Aorta (tissue), 5 donors: ENCODE measurements around the gene OMP. TPM values are rescaled to one million over a fixed set of nuclear protein-coding genes. Genes with fewer than 3 reads are reported as not detected.
A peak's percentile ranks its signal among the peaks of the same experiment; 100 is the strongest.

Source experiments
- ATAC-seq: fragments of 200-7000 bp; cut with Tn5 transposase; one replicate; pipeline ENCODE4 v1.9.1; 2022; ENCODE audit warnings: moderate library complexity; ENCODE audit not compliant: low FRiP score
- DNase-seq, 2 donors: peaks; one replicate each; pipeline ENCODE4 v3.0.0-alpha.2; 2020
- H3K27ac ChIP-seq, 2 donors: one replicate each; pipeline ENCODE4 v1.5.1; 2013; ENCODE audit warnings: low read length in 2 of 2, mild to moderate bottlenecking in 2 of 2, moderate library complexity in 2 of 2, control low read depth in 1 of 2, inconsistent platforms in 1 of 2, low read depth in 1 of 2
- H3K27me3 ChIP-seq, 2 donors: one replicate each; pipeline ENCODE4 v1.6.1; 2013; ENCODE audit warnings: control low read depth in 1 of 2, low read length in 1 of 2, mild to moderate bottlenecking in 1 of 2, moderate library complexity in 1 of 2; ENCODE audit not compliant: insufficient read depth in 2 of 2, control insufficient read depth in 1 of 2
- H3K36me3 ChIP-seq, 2 donors: one replicate each; pipeline ENCODE4 v1.6.1; 2013; ENCODE audit warnings: control low read depth in 1 of 2, low read length in 1 of 2, mild to moderate bottlenecking in 1 of 2; ENCODE audit not compliant: insufficient read depth in 2 of 2, control insufficient read depth in 1 of 2
- H3K4me1 ChIP-seq, 2 donors: one replicate each; pipeline ENCODE4 v1.6.1; 2013; ENCODE audit warnings: low read length in 2 of 2, control low read depth in 1 of 2, mild to moderate bottlenecking in 1 of 2, moderate library complexity in 1 of 2; ENCODE audit not compliant: insufficient read depth in 2 of 2, control insufficient read depth in 1 of 2
- H3K4me3 ChIP-seq, 2 donors: one replicate each; pipeline ENCODE4 v1.5.1; 2013; ENCODE audit warnings: low read length in 2 of 2, control low read depth in 1 of 2, mild to moderate bottlenecking in 1 of 2
- H3K9me3 ChIP-seq: one replicate; pipeline ENCODE4 v1.6.1; 2013; ENCODE audit warnings: mild to moderate bottlenecking, low read length; ENCODE audit not compliant: control insufficient read depth
- WGBS, 2 donors: extraction: QIAGEN DNeasy Blood & Tissue Kit; methylation state at CpG; one replicate each; pipeline ENCODE4 v1.1.7; 2013; 5-methylcytosine and 5-hydroxymethylcytosine counted together
- intact Hi-C, 2 donors: fragments of 100-400 bp; cut with DNase I; formaldehyde crosslinking; loops; one replicate each; pipeline versions ENCODE4 v1.14.2 to v1.15.0; 2022
- polyA plus RNA-seq, 2 donors: library from polyadenylated mRNA; stranded (reverse); fragments of 200-250 nt; gene quantifications; one replicate each; pipeline ENCODE4 v1.2.3, GENCODE V29; 2013
- total RNA-seq, 2 donors: library from RNA; stranded (reverse); fragmentation: NEBNext Ultra II Directional; extraction: Animal tissue kit (Norgen Biotek cat#: 25700); gene quantifications; one replicate each; pipeline ENCODE4 v1.2.1, GENCODE V29; 2021
- donor health status: healthy with polysubstance abuse.
- donor health status: Bipolar disorder and iron deficiency.
- donor health status: DM: no; HTN: no; CAD: no.
- donor health status: DM: no; HTN: no; CAD: no.
- donor health status: DM: yes; HTN: yes; CAD: no.

OMP gene
- total and polyA plus RNA-seq, 4 donors = 2.1 TPM; not detected in 3

DNA sequence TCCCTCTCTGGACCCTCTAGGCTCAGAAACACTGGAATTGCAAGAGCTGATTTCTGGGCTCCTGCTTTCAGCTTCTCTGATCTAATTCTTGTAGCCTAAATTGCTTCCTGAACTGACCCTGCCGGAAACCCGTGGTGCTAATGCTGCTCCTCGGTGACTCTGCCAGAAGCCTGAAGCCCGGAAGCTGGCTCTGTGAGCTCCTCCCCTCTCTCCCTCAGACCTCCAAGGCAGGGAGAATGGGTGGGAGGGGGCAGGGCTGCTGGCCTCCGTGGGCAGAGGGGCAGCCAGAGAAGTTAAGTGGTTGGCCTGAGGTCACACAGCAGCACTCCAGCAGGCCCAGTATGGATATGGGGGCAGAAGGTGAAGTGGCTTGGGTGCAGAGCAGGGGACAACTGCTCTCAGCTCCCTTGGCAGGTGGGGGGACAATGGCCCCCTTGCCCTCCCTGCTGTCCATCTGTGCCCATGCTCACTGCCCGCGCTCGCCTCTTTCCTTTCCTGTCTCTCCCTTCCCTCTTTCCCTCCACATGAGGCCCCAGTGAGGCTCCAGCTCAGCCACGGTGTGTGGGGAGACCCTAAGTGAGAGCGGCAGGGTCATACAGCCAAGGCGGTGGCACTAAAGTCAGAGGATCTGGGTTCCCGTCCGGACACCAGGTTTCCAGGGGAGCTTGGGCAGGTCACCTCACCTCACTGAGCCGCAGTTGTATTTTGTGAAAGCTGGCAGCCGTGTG lies 19.6 kb upstream of the OMP start:
- H3K36me3 ChIP-seq = no peaks in the 10 kb centered on the region
- no peak overlapping the region for H3K27ac ChIP-seq
- 76 to 77% methylated on average over 14 to 15 of the region's 15 CpGs for WGBS, 2 donors
- intact Hi-C loops = no loop called here
- H3K4me3 ChIP-seq = no peak overlapping the region
- H3K9me3 ChIP-seq = no peaks in the 10 kb centered on the region
- DNase-seq (peak; percentile 77 to 86), ATAC-seq (peak; percentile 66)
- H3K4me1 ChIP-seq = no peaks in the 10 kb centered on the region
- no peaks in the 10 kb centered on the region for H3K27me3 ChIP-seq

DNA sequence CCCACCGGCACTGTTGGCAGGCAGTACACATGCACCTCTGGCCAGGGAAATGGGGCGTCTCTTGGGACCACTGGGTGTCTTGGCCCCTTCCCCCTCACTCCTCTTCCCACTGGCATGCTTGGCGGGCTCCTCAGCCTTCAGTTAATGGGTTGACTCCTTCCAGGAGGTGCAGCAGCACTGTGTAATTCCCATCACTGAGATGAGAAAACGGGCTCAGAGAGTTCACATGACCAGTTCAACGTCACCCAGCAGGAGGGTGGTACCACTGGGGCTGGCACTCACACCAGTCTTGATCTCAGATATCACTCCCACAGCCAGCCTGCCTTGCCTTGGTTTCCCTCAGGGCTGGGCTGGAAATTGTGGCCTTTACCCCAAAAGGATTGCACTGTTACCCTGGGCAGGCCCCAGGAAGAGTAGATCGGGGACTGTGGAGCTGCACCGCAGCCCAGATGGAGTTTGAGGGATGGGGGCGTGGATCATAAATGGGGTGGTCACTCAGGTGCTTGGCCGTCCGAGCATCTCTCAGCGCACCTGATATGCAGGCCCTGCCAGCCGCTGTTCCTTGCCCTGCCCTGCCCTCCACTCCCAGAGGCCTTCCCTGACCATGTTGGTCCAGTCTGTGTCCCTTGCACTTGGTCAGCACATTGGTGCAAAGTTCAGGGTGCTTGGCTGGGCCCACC lies 18.9 kb upstream of the OMP start:
- DNase-seq (peak; percentile 37 to 57), ATAC-seq (no peak)
- Histone ChIP-seq H3K9me3 (no peaks in the 10 kb centered on the region), H3K4me1 (no peaks in the 10 kb centered on the region), H3K27ac (no peak overlapping the region), H3K4me3 (no peak overlapping the region), H3K27me3 (no peaks in the 10 kb centered on the region), H3K36me3 (no peaks in the 10 kb centered on the region)
- intact Hi-C loops = no loop called here
- WGBS, 2 donors = 92 to 93% methylated on average over 12 of the region's 12 CpGs

DNA sequence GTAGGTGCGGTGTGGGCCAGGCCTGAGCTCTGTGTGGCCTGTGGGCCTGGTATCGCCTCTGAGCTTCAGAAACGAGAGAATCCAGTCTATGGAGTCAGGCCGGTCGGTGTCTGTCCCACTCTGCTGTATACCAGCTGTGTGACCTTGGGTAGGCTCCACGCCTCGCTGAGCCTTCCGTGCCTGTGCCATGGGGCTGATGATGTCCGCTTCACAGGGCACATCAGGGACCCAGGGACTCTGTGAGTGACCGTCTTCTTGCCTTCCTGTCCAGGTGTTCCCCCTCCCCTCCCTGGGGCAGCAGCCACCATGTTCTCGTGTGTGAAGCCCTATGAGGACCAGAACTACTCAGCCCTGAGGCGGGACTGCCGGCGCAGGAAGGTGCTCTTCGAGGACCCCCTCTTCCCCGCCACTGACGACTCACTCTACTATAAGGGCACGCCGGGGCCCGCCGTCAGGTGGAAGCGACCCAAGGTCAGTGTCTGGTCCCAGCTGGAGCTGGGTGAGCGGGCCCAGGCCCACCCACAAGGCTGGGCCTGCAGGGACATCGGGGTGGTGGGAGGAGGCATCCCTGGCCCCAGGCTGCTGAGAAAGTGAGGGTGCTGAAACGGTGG lies 18.0 kb upstream of the OMP start:
- intact Hi-C loops = no loop called here
- 94 to 95% methylated on average over 24 to 25 of the region's 25 CpGs for WGBS, 2 donors
- no peak for ATAC-seq
- Histone ChIP-seq H3K27me3 (no peaks in the 10 kb centered on the region), H3K4me1 (no peaks in the 10 kb centered on the region), H3K4me3 (no peak overlapping the region), H3K9me3 (no peaks in the 10 kb centered on the region), H3K36me3 (no peaks in the 10 kb centered on the region), H3K27ac (no peak overlapping the region)
- DNase-seq = peak; percentile 32 to 63

DNA sequence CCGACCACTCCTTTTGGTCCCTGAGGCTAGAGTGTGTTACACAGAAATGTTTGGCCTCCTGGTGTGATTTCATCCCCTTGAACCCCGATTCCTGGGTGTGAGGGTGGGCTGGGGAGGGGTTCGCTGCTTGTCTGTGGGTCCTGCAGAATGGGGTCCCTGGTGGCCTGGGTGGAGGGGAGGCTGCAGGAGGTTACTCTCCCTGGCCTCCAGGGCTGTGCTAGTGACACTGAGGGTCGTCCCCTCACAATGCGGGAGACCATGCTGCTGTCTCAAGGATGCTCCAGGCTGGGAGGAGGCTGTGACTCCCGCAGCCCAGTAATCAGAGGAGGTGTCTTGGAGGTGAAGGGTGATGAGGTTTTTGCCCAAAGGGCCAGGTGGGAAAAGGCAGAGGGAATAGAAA lies 17.0 kb upstream of the OMP start:
- no peaks in the 10 kb centered on the region for H3K4me1 ChIP-seq
- H3K27me3 ChIP-seq = no peaks in the 10 kb centered on the region
- ATAC-seq (no peak), DNase-seq (peak in 1 of 2 donors; percentile 59)
- 95 to 96% methylated on average over 6 of the region's 6 CpGs for WGBS, 2 donors
- intact Hi-C loops = no loop called here
- no peak overlapping the region for H3K4me3 ChIP-seq
- no peak overlapping the region for H3K27ac ChIP-seq
- no peaks in the 10 kb centered on the region for H3K36me3 ChIP-seq
- H3K9me3 ChIP-seq = no peaks in the 10 kb centered on the region

DNA sequence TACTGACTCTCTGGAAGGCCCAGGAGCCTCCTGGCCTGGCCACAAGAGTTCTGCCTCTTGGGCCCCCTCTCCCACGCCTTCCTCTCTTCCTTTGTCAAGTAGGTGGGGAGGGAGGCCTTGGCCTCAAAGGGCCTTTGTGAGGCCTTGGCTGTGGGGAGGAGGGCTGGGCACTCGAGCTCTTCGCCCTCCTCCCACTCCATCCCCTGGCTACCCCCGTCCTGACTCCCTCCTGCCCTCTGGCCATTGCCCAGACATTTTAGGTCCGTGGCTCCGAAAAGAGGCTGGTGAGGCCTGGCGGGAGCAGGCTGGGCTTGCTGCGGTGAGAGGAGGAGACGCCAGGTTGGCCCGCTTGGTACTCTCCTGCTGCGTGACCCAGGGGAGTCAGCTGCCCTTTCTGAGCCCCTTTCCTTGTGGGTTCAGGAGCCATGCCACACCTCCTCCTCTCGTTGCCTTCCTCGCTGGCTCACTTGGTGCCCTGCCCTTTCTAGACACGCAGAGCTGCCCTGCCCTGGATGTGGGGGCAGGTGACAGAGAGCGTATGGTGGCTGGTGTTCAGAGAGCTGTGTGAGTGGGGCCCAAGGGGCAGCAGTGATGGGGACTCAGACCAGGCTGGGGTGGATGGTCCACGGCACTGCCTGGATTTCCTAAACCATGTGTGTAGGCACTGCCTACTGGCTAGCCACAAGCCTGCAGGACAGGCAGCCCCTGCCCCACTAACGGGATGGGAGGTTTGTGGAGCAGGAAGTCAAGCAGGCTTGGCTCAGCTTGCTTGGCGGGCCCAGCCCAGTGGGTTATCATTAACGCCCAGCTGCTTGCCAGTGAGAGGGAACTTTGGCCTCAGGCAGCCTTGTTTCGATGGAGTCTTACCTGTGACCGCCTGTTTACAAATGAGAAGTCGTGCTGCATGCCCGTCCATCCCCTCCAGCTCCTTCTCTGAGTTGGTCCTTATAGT lies 15.8 kb upstream of the OMP start:
- Histone ChIP-seq H3K36me3 (no peaks in the 10 kb centered on the region), H3K9me3 (no peaks in the 10 kb centered on the region), H3K4me1 (no peaks in the 10 kb centered on the region), H3K4me3 (no peak overlapping the region), H3K27ac (no peak overlapping the region), H3K27me3 (no peaks in the 10 kb centered on the region)
- intact Hi-C loops = no loop called here
- no peak for ATAC-seq
- WGBS, 2 donors = 86 to 87% methylated on average over 22 to 23 of the region's 23 CpGs
- DNase-seq = peak; percentile 44 to 71

DNA sequence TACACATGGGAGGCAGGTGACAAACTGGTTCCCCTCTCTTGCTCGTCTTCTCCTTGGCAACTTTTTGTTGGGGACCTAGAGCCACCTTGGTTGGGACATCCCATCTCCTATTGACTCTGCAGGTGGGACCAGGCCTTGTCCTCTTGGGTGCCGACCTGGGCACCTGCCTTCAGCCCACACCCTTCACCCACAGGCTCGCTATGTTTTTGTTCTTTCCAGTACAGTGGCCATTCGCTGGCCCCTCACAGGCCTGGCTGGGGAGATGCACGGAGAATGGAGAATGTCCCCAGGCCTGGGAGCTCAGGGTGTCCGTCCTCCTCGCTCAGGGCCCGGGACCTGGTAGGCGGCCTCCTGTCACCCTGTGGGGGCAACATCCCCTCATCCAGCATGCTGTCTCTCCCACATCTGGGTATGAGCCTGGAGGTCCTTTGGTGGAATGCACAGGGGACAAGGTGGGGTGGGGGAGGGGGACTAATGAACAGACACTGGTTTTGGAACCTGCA lies 14.9 kb upstream of the OMP start:
- DNase-seq (peak in 1 of 2 donors; percentile 51), ATAC-seq (no peak)
- H3K9me3 ChIP-seq = no peaks in the 10 kb centered on the region
- WGBS, 2 donors = 91 to 93% methylated on average over 9 of the region's 9 CpGs
- intact Hi-C loops = no loop called here
- no peak overlapping the region for H3K4me3 ChIP-seq
- no peaks in the 10 kb centered on the region for H3K36me3 ChIP-seq
- H3K4me1 ChIP-seq = no peaks in the 10 kb centered on the region
- H3K27me3 ChIP-seq = no peaks in the 10 kb centered on the region
- H3K27ac ChIP-seq = no peak overlapping the region

DNA sequence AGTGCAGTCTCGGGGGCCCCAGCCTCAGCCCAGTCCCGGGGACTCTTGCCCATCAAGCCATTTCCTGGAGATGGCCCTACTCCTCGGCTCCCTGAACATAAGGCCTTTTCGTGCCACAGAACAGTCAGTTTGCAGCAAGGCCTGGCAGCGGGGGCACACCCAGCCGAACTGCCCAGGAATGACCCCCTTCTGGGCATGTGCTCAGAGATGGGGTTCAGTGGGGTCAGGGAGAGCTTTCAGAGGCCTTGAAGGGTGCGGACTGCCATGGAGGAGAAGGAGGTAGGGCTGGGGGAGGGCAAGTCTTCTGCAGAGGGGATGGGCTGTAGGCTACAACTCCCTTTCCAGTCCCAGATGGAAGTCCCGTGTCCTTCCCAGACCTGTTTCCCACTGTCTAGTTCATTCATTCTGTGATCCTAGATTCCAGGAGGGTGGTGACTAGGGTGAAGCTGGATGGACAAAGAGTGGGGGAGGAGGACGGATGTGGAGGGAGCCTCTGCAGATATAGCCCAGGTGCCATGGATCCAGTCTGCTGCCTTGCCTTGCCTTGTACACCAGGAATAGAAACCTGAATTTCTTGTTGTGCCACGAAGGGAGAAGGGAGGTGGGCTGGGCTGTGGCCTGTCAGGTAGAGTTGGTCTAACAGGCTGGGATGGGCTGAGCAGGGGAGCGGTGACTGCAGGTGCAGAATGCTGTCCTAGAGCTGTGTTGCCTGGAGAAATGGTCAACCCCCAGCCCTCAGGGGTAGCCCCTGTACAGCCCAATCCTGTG lies 14.2 kb upstream of the OMP start:
- DNase-seq (peak; percentile 32 to 67), ATAC-seq (no peak)
- Histone ChIP-seq H3K27ac (no peak overlapping the region), H3K27me3 (no peaks in the 10 kb centered on the region), H3K4me3 (no peak overlapping the region), H3K36me3 (no peaks in the 10 kb centered on the region), H3K4me1 (no peaks in the 10 kb centered on the region), H3K9me3 (no peaks in the 10 kb centered on the region)
- intact Hi-C loops = no loop called here
- 75 to 78% methylated on average over 10 to 11 of the region's 11 CpGs for WGBS, 2 donors
